HG02938 (cell line): ENCODE measurements around the gene FAM53B.

Experiments
- ATAC-seq: cut with Tn5 transposase; IDR thresholded peaks from one replicate; pipeline ENCODE4 v1.9.1; 2021; ENCODE audit warnings: mild to moderate bottlenecking, moderate library complexity; ENCODE audit not compliant: unreplicated experiment

Gene FAM53B

DNA sequence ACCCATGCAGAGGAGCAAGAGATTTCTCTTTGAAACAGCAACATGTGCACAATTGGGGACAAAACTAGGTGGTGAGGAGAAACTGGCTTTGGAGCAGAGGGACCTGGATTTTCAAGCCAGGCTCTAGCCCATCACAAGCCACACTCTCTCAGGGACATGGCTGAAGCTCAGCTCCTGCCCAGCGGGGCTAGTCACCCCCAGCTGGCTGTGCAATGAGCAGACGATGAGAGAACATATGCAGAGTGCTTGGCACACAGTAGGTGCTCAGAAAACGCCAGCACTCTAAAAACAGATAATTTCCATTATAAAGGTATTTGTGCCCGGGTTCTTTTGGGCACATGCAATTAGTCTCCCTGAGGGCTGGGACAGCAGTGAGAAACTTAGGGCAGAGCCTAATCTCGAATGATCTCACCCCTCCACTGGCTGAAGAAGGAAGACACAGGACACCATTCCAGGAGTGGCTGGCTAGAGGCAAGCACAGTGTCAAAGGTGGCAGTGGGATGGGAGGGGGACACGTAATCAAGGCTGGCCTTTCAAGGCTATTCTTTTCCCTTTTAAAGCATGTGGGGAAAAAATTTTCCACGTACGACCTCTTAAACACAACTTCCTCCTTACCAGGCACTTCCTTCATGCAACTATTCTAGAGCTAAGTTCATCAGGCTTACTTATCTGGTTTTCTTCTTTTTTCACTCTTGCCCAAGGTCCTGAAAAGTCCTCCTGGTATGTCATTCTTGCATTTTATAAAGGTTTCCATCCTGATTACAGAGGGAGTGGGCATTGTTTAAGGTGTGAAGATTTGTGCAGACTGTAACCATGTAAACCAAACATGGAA lies 15.1 kb downstream of the FAM53B start:
- no peak for ATAC-seq

DNA sequence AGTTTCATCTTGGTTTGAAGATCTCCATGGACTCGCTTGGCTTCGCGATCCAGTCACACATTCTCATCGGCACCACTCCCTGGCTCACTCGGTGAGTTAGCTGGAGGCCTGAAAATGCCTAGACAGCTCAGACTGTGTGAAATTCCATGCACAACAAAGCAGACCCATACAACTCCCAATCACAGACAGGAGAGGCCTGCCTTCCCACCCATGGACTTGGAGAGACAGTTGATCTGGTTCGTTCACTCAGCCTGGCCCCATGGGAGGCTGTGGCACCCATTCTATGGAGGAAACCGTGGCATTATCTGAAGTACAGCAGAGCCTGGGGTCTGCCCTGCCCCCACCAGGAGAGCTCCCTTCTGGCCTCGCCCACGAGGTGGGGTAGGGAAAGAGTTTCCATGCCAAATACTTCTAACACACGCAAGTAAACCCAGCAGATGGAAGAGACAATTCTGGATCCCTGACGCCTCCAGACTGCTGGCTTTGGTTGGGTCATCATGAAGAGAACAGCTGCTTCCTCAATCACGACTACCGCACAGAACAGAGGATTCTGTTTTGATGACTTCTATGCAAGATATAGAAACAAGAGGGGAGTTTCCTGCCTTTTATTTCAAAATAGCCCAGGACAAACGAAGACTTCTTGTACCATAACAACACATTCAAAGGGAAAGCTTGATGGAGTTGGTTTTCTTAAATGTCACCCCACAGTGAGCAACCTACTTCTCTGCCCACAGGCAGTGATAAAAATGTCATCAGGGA lies 15.9 kb downstream of the FAM53B start:
- ATAC-seq, result no peak

DNA sequence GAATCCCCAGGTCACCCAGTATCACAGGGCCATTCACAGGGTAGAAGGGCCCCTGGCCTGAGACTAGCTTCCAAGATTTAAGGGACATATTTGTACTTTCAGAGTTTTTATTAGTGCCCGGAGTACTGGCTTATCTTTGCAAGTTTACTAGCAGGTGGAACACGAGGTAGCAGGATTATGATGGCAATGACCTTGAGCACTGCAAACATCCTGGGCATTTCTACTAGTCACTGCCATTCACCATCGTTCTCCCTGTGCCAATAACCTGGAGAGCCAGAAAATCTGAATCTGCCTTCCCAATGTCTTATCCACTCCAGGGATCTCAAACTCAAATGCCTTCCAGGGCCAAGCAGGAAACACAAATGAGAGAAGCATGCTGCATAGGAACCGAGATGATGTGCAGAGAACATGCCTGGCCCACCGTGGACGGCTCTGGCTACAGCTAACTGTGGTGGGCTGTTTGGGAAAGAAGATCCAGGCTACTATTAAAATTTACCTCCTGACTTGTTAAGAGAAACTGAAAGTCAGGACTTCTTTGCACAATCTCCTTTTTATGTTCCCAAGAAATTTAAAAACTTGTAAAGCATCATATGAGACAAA lies 16.7 kb downstream of the FAM53B start:
- no peak for ATAC-seq

DNA sequence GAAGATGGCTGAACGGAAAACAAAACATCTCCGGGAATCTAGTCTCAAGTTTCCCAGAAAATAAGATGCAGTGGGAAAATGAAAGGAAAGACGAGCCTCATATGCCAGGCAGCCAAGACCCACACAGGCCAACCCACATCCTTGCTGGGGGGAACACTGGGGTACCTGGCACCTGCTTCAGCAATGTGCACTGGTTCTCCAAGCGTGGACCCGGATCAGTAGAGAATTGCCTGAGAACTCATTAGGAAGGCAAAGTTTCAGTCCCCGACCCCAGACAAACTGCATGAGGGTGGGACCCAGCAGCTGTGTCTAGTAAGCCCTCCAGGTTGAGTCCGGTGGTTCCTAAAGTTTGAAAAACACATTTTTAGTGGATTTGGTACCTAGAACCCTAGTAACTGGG lies 18.4 kb downstream of the FAM53B start:
- ATAC-seq, result no peak

DNA sequence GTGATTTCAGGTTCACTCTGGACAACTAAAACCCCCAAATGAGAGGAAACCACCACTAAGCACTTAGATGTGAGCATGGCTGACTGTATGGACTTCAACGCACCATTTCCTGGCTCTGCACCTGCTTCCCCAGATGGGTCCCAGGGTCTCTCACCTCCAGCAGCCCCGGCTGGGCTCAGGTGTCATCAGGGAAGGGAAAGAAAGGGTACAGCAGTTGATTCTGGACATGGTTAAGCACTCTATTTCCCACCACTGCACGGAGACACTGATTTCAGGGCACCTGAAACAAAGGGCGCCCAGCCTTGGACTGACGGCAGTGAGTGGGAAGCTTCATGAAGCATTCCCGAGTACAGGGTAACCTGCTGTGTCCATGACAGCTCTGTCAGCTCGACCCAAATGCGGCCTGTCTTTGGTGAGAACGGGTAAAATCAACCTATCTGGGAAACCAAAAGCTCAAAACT lies 19.0 kb downstream of the FAM53B start:
- no peak for ATAC-seq

DNA sequence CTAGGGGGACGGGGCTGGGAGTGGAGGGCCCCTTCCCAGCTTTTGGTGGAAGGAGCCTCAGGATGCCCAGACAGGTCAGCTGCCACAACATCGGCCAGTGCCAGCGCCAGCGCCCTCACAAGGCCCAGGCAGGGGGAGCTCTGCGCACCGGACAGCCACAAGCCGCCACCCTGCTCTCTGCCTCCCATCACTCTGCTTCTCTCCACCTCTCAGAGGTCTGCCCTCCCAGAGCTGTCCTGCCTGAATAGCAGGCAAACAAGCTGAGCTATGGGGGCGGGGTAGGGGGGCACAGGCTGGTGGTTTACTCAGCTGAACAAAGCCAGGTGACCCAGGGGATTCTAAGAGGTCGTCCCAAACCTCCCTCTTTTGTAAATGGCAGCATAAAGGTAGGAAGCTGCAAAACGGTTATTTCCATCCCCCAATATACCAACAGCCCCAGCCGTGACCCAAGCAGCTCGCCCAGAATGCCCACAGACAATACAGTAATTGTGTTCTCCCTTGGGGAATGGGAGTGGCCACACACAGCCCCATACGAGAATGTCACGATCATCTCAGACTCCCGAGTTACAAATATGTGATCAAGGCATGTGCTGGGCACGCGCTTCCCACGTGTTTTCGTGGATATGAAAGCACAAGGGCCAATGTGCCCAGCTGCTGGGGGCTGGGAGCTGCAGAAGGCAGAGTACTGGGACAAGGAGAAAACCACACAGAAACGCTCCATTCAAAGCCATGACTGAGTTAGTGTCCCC lies 19.7 kb downstream of the FAM53B start:
- no peak for ATAC-seq

DNA sequence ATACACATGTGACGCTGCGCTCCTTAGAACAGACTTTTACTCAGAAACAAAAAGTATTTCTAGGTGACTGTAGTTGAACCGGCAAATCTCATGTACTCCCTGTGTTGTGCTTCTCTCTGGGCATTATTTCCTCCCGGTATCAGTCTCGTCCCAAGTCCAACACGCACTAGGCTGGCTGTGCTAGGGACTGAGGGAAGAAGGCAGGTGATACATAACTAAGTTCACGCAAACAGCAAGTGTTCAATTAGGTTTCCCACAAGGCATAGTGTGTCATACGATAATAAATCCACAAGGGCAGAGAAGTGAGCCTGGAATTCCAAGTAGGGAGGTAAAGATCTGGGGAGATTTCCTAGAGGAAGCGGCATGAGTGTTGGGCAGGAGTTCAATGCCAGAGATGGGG lies 20.4 kb downstream of the FAM53B start:
- ATAC-seq, result no peak

DNA sequence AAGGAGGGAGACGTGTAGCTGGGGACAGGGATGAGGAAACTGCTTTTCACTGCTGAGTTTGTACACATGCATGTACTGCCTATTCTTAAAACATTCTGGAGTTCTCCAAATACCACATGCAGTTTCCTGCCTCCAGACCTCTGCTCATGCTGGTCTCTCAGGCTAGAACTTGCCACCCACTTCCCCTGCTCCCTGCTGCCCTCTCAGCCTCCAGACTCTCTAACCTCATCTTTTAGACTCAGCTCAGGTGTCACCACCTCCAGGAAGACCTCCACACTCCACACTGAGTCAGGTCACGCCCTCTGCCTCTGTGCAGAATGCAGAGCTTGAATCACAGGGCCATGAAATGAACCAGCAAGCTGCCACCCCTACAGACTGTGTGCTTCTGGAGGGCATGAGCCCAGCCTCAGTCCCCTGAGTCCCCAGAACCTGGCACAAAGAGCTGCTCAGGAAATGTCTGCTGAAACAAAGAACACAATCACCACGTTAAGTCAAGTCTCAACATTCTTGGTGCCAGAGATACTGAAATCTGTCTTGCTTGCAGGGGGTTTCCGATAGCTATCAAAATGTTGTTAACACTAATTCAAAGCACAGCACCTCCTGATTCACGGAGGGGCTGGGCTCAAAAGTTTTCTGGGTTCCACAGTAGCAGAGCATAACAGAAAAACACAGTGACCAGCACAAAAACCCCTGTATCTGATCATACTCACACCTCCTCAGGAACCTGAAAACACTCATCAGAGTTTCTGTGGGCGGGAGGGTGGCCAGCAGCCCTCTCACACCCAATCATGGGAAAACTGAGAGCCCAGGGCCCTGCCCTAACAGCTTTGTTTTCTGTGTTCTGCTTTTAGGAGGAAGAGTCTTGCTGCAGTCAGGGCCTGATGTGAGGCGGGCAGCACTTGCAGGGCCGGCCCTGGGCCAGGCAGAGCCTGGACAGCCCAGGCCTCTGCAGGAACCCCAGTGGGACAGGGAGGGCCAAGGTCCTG lies 21.1 kb downstream of the FAM53B start:
- ATAC-seq, result peak; percentile 59

DNA sequence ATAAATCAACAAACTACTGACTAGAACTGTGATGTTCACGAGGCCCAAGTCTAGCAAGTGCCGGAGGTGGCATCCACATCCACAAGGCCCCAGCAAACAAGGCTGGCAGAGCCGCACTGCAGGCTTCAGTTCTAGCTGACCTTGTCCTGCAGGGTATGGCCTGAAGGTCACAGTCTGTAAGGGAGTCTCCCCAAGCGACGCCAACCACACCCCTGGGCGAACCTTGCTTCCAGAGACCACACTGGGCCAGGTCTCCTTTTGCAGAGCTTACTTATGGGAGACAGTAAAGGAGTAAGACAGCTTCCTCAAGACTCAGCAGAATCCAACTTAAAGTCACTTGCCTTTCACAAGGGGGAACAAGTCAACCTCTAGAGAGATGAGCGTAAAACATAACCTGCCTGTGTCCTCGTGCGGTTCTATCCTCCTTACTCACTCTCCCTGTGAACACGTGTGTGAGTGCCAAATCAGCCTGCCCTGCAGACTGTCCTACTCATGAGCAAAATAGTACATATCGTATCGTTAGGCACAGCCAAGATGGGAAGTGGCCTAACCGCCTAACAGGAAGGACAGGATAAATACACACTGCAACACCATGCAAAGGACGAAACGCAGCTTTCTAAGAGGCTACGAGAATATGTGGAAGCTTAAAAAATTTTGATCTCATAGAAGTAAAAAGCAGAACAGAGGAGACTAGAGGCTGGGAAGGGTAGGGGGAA lies 22.7 kb downstream of the FAM53B start:
- no peak for ATAC-seq

DNA sequence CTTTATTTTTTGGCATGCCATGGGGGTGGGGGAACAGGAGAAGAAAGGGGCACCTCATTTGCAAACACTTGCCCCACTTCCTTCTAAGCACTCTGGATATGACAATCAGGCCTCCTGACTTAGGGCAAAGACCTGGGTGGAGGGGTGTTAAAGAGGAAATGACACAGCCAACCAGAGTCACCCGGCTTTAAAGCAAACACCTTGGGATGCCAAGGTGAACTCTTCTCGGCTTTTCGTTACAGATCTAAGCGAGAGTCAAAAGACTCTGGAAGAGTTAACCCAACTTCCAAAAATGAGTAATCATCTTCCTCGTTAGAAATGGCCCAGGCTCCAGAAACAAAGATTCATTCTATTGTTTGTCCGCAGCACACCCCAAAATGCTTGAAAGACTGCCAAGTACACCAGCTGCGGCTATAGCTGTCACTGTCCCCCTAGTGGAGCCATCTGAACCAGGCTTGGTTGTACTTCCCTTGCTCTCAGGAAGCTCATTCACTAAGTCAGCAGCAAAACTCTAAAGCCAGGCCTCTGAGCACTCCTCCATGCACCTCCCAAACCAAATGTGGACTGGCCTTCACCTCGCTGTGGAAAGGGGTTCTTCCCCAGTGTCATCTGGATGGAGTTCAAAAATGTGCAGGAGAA lies 24.8 kb downstream of the FAM53B start:
- ATAC-seq, result peak; percentile 39

DNA sequence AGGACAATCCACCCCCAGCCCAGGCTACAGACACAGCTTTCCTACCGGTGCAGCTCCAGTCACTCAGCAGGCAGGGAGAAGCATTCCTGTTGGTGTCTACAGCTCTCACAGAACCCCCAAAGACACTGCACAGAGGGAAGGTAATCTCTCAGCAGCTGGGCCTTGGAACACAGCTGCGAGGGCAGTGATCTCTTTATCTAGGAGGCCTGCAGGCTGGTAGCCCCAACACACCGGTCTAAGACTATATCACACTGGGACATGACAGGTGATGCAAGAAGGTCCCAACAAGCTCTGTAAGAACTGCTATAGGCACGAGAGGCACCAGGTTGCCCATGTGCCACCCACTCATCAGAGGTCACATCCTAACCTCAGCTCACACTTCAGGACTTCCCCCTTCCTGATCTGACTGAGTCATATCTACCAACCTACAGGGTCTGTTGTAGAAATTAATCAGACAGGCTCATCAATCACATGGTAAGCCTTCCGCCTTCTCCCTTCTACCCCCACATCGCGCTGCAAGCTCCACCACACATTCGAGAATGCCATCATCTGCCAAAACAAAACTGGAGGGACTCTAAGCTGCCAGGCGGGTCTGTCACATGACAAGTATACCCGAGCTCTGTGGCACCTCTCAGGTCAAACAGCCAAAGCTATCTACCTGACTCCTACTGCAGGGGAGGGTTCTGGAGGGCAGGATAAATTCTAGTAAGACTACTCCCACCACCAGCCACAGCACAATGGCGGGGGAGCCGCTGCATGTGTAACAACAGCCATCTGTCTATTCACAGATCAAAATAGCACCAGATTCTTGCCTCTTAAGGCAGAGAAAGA lies 26.1 kb downstream of the FAM53B start:
- ATAC-seq, result peak; percentile 53

DNA sequence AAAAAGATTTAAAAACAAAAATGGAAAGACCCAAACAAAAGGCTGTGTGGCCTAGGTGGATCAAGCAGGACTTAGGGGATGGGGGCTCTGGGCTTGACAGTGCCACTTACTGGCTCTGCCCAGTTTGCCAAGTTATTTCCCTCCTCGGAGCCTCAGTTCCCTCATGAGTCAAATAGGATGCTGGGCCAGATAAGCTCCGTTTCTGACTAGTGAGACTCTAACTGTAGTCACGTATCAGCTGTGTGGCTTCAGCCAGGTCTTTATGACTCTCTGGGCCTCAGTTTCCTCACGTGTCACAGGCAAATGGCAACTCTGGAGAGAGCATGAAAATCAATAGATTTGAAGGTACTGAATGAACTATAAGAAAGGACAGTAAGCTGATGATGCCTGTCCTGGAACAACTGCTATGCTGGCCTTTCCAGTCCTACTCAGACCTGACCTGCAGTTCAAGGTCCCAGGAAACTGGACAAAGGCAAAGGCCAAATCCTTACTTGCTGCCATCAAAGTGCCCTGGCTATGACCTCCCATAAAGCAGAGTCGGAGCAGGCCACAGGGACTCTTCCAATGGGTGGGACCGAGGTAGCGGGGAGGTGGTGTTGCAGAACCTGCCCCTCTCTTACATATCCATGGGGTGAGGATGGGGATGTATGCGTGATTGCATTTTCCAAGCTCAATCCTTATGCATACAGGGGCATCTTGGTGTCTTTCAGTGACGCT lies 27.0 kb downstream of the FAM53B start:
- ATAC-seq, result no peak

DNA sequence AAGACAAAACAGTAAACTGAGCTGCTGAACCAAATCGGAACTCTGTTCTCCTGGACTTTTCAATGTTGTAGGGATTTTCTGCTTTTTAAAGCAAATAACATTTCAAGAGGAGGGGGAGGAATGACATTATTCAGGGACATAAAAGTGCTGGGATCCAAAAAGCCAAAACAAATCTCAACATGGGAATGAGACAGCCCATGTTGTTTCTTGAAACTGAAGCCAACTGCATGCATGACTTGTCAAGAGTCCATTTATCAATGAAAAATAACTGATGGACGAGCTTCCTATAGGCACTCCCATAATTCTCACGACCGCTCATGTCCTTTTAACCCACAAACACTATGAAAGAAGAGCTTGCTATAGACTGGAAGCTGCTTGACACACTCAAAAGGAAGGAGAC lies 27.8 kb downstream of the FAM53B start:
- no peak for ATAC-seq

DNA sequence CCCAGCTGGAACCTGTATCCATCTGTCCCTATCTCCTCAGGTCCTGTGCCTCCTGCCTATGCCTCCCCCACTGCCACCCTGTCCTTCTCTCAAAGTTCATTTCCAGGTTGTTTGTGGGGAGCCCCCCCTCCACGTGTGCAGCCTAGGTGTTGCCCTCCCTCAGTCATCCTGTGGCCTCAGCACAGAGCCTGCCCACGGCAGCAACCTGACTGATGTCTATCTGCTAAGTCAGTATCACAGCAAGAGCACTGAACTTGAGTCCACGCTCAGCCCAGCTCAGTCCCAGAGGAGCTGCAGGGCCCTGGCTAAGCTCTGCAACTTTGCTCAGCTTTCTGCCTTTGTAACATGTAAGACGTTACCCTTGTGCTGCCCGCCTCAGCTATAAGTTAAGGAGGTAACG lies 28.7 kb downstream of the FAM53B start:
- no peak for ATAC-seq

DNA sequence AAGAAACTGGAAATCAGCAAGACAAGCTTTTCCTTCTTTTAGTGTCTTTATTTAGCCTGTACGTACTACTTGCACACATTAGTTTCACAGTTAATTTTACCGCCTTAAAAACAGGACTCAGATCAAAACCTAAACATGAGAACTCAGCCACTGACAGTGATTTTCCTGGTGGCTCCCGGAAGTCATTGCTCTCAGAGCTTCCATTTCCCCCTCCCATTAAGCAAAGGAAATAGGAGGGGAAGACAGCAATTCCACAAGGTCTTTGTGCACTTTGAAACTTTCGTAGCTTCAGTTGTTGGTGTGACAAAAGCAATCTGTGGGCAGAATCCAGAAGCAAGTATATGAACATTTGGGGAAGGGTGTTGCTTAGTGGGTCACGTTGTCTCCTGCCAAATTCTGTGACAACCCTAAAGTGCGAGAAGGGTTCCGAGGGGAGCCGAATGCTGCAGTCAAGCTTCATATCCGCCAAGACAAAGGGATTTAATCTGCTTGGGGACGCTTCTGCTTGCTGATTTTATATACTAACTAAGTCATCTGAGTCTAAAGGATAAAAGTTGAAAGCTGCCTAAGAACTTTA lies 30.4 kb downstream of the FAM53B start:
- no peak for ATAC-seq

DNA sequence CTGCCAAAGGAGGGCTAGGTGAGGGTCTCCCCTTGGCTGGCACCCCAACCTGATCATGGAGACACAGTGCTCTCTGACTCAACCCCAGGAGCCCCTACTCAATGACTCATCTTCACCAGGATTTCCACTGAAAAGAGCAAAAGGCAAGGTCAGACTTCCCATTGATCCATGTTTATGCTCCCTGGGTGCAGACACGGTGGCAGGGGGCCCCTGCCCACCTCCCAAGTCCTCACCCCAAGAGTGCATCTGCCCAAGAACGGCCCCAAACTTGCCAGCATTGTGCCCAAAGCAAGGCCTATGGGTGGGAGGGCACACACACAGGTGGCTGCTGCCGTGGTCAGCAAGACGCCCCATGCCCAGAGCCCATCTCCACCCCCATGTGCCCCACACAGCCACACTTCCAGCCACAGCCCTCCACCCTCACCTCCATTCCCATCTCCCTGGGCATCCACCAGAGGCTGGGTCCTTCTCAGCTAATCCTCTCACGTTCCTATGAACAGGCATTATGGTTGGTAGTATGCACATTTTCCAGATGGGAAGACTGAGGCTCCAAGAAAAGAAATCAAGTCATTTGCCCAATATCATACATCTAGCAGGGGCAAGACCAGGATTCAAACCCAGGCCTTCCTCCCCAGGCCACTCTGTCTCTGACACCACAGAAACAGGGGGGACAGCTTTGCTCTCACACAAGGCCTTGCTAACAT lies 31.3 kb downstream of the FAM53B start:
- ATAC-seq, result no peak
